ENCODE measurements around the gene C9orf57.
"Not testable (repeated sequence)": the region's sequence is repeated elsewhere in the genome, so short reads cannot be mapped to it uniquely, and the experiment has no call there.

C9orf57 gene

GRCh38 chr9:72060513-72060912, at the start of gene C9orf57:
TSS of gene C9orf57 (minus strand) at chr9:72060613. CDS start at chr9:72059331, 1,282 bp downstream.
- no peak within 1 kb of the TSS for H3K4me3 ChIP-seq (ENCODE audit: low read length)
- DNase-seq (ENCODE audit: low read depth), result no peak
- no peaks in the 10 kb centered on the region for H3K36me3 ChIP-seq (ENCODE audit: control insufficient read depth, insufficient read depth, low read length, severe bottlenecking)
- no peaks in the 10 kb centered on the region for H3K9me3 ChIP-seq (ENCODE audit: control insufficient read depth, low read length)
- peaks cover 3% of the 10 kb centered on the region for H3K27me3 ChIP-seq (replicated peaks; ENCODE audit: control insufficient read depth, insufficient read depth, low read length)
- no peak within 1 kb of the TSS for H3K9ac ChIP-seq (ENCODE audit: low read length)
- H3K4me1 ChIP-seq (ENCODE audit: control insufficient read depth, insufficient read depth, low read length), result no peaks in the 10 kb centered on the region

- Histone ChIP-seq H3K4me3 (ENCODE audit: low read length) (no peak overlapping the region), H3K9ac (ENCODE audit: low read length) (no peak overlapping the region), H3K9me3 (ENCODE audit: control insufficient read depth, low read length) (no peaks in the 10 kb centered on the region), H3K36me3 (ENCODE audit: control insufficient read depth, insufficient read depth, low read length, severe bottlenecking) (no peaks in the 10 kb centered on the region), H3K27me3 (replicated peaks; ENCODE audit: control insufficient read depth, insufficient read depth, low read length) (no peaks in the 10 kb centered on the region), H3K4me1 (ENCODE audit: control insufficient read depth, insufficient read depth, low read length) (no peaks in the 10 kb centered on the region)
- DNase-seq (ENCODE audit: low read depth), result no peak
Measured at GRCh38 chr9:72102520-72102919, 42.1 kb upstream of the C9orf57 start.

- not testable (repeated sequence) for H3K27me3 ChIP-seq (replicated peaks; ENCODE audit: control insufficient read depth, insufficient read depth, low read length); H3K4me1 ChIP-seq (ENCODE audit: control insufficient read depth, insufficient read depth, low read length); H3K36me3 ChIP-seq (ENCODE audit: control insufficient read depth, insufficient read depth, low read length, severe bottlenecking); H3K9me3 ChIP-seq (ENCODE audit: control insufficient read depth, low read length); H3K9ac ChIP-seq (ENCODE audit: low read length); DNase-seq (ENCODE audit: low read depth); H3K4me3 ChIP-seq (ENCODE audit: low read length)
Measured at GRCh38 chr9:72095520-72095919, 35.1 kb upstream of the C9orf57 start.

GRCh38 chr9:72092820-72093219, 32.4 kb upstream of the C9orf57 start:
- H3K9ac ChIP-seq (ENCODE audit: low read length), result no peak overlapping the region
- H3K4me1 ChIP-seq (ENCODE audit: control insufficient read depth, insufficient read depth, low read length), result no peaks in the 10 kb centered on the region
- H3K9me3 ChIP-seq (ENCODE audit: control insufficient read depth, low read length), result no peaks in the 10 kb centered on the region
- no peaks in the 10 kb centered on the region for H3K36me3 ChIP-seq (ENCODE audit: control insufficient read depth, insufficient read depth, low read length, severe bottlenecking)
- DNase-seq (ENCODE audit: low read depth), result no peak
- no peaks in the 10 kb centered on the region for H3K27me3 ChIP-seq (replicated peaks; ENCODE audit: control insufficient read depth, insufficient read depth, low read length)
- no peak overlapping the region for H3K4me3 ChIP-seq (ENCODE audit: low read length)

GRCh38 chr9:72089451-72090130, 29.2 kb upstream of the C9orf57 start:
- H3K9me3 ChIP-seq (ENCODE audit: control insufficient read depth, low read length), result no peaks in the 10 kb centered on the region
- no peaks in the 10 kb centered on the region for H3K4me1 ChIP-seq (ENCODE audit: control insufficient read depth, insufficient read depth, low read length)
- no peak overlapping the region for H3K9ac ChIP-seq (ENCODE audit: low read length)
- DNase-seq (ENCODE audit: low read depth), result no peak
- H3K4me3 ChIP-seq (ENCODE audit: low read length), result no peak overlapping the region
- no peaks in the 10 kb centered on the region for H3K36me3 ChIP-seq (ENCODE audit: control insufficient read depth, insufficient read depth, low read length, severe bottlenecking)
- no peaks in the 10 kb centered on the region for H3K27me3 ChIP-seq (replicated peaks; ENCODE audit: control insufficient read depth, insufficient read depth, low read length)

- Histone ChIP-seq H3K9ac (ENCODE audit: low read length) (no peak overlapping the region), H3K9me3 (ENCODE audit: control insufficient read depth, low read length) (no peaks in the 10 kb centered on the region), H3K4me1 (ENCODE audit: control insufficient read depth, insufficient read depth, low read length) (no peaks in the 10 kb centered on the region), H3K36me3 (ENCODE audit: control insufficient read depth, insufficient read depth, low read length, severe bottlenecking) (no peaks in the 10 kb centered on the region), H3K4me3 (ENCODE audit: low read length) (no peak overlapping the region), H3K27me3 (replicated peaks; ENCODE audit: control insufficient read depth, insufficient read depth, low read length) (no peaks in the 10 kb centered on the region)
- DNase-seq (ENCODE audit: low read depth), result no peak
Measured at GRCh38 chr9:72082536-72082935, 22.1 kb upstream of the C9orf57 start.

GRCh38 chr9:72074666-72075065, 14.3 kb upstream of the C9orf57 start:
- not testable (repeated sequence) for DNase-seq (ENCODE audit: low read depth); H3K4me3 ChIP-seq (ENCODE audit: low read length); H3K36me3 ChIP-seq (ENCODE audit: control insufficient read depth, insufficient read depth, low read length, severe bottlenecking); H3K9ac ChIP-seq (ENCODE audit: low read length); H3K27me3 ChIP-seq (replicated peaks; ENCODE audit: control insufficient read depth, insufficient read depth, low read length); H3K4me1 ChIP-seq (ENCODE audit: control insufficient read depth, insufficient read depth, low read length); H3K9me3 ChIP-seq (ENCODE audit: control insufficient read depth, low read length)

GRCh38 chr9:72065076-72065475, 4.7 kb upstream of the C9orf57 start:
- H3K4me1 ChIP-seq (ENCODE audit: control insufficient read depth, insufficient read depth, low read length), result no peaks in the 10 kb centered on the region
- no peaks in the 10 kb centered on the region for H3K9me3 ChIP-seq (ENCODE audit: control insufficient read depth, low read length)
- no peak for DNase-seq (ENCODE audit: low read depth)
- H3K9ac ChIP-seq (ENCODE audit: low read length), result no peak overlapping the region
- no peaks in the 10 kb centered on the region for H3K36me3 ChIP-seq (ENCODE audit: control insufficient read depth, insufficient read depth, low read length, severe bottlenecking)
- no peaks in the 10 kb centered on the region for H3K27me3 ChIP-seq (replicated peaks; ENCODE audit: control insufficient read depth, insufficient read depth, low read length)
- no peak overlapping the region for H3K4me3 ChIP-seq (ENCODE audit: low read length)

- Histone ChIP-seq H3K4me3 (ENCODE audit: low read length) (no peak overlapping the region), H3K9me3 (ENCODE audit: control insufficient read depth, low read length) (no peaks in the 10 kb centered on the region), H3K36me3 (ENCODE audit: control insufficient read depth, insufficient read depth, low read length, severe bottlenecking) (no peaks in the 10 kb centered on the region), H3K9ac (ENCODE audit: low read length) (no peak overlapping the region), H3K27me3 (replicated peaks; ENCODE audit: control insufficient read depth, insufficient read depth, low read length) (no peaks in the 10 kb centered on the region), H3K4me1 (ENCODE audit: control insufficient read depth, insufficient read depth, low read length) (no peaks in the 10 kb centered on the region)
- no peak for DNase-seq (ENCODE audit: low read depth)
Measured at GRCh38 chr9:72052122-72052521, 8.3 kb downstream of the C9orf57 start.

- no peaks in the 10 kb centered on the region for H3K27me3 ChIP-seq (replicated peaks; ENCODE audit: control insufficient read depth, insufficient read depth, low read length)
- no peak overlapping the region for H3K4me3 ChIP-seq (ENCODE audit: low read length)
- H3K4me1 ChIP-seq (ENCODE audit: control insufficient read depth, insufficient read depth, low read length), result no peaks in the 10 kb centered on the region
- DNase-seq (ENCODE audit: low read depth), result no peak
- H3K9ac ChIP-seq (ENCODE audit: low read length), result no peak overlapping the region
- no peaks in the 10 kb centered on the region for H3K9me3 ChIP-seq (ENCODE audit: control insufficient read depth, low read length)
- no peaks in the 10 kb centered on the region for H3K36me3 ChIP-seq (ENCODE audit: control insufficient read depth, insufficient read depth, low read length, severe bottlenecking)
Measured at GRCh38 chr9:72048850-72049249, 11.6 kb downstream of the C9orf57 start.

GRCh38 chr9:72046630-72047456, 13.6 kb downstream of the C9orf57 start:
- Histone ChIP-seq H3K4me1 (ENCODE audit: control insufficient read depth, insufficient read depth, low read length) (peaks cover 3% of the 10 kb centered on the region), H3K36me3 (ENCODE audit: control insufficient read depth, insufficient read depth, low read length, severe bottlenecking) (no peaks in the 10 kb centered on the region), H3K4me3 (ENCODE audit: low read length) (no peak overlapping the region), H3K27me3 (replicated peaks; ENCODE audit: control insufficient read depth, insufficient read depth, low read length) (no peaks in the 10 kb centered on the region), H3K9ac (ENCODE audit: low read length) (no peak overlapping the region), H3K9me3 (ENCODE audit: control insufficient read depth, low read length) (no peaks in the 10 kb centered on the region)
- DNase-seq (ENCODE audit: low read depth), result no peak
